Keratinocyte (primary cell): ENCODE results near the gene OR2J3. TPM values are rescaled to one million over a fixed set of nuclear protein-coding genes. Genes with fewer than 3 reads are reported as not detected.

Experiments used
- DNase-seq: peaks from one replicate; pipeline ENCODE4 v3.0.0-alpha.2; 2011; ENCODE audit warnings: low read depth, missing footprints, low spot score
- FAIRE-seq: peaks from 2 replicates; lab custom pipeline; 2011; peaks lifted over from hg19 to GRCh38; lab: Jason Lieb, UNC
- H2AFZ ChIP-seq: 2 replicates; pipeline ENCODE4 v1.6.0; 2012; ENCODE audit warnings: low read length, control low read depth, inconsistent platforms; ENCODE audit not compliant: control insufficient read depth
- H3K27ac ChIP-seq: 2 replicates; pipeline ENCODE4 v1.5.1; 2011; ENCODE audit warnings: low read length; ENCODE audit not compliant: control insufficient read depth, insufficient read depth
- H3K27me3 ChIP-seq: 3 replicates; pipeline ENCODE4 v1.6.0; 2011; ENCODE audit warnings: low read length; ENCODE audit not compliant: control insufficient read depth, insufficient read depth; ENCODE audit errors: extremely low read depth
- H3K36me3 ChIP-seq, 2 experiments: 2 replicates in 1 of 2; 3 replicates in 1 of 2; pipeline ENCODE4 v1.5.1; 2011; ENCODE audit warnings: low read length in 2 of 2, mild to moderate bottlenecking in 1 of 2; ENCODE audit not compliant: control insufficient read depth in 2 of 2, insufficient read depth in 2 of 2; ENCODE audit errors: extremely low read depth in 1 of 2
- H3K4me1 ChIP-seq: 3 replicates; pipeline ENCODE4 v1.5.1; 2011; ENCODE audit warnings: low read length; ENCODE audit not compliant: control insufficient read depth, insufficient read depth; ENCODE audit errors: extremely low read depth
- H3K4me2 ChIP-seq: 3 replicates; pipeline ENCODE4 v1.6.0; 2011; ENCODE audit warnings: low read depth, low read length; ENCODE audit not compliant: control insufficient read depth, insufficient read depth; ENCODE audit errors: extremely low read depth
- H3K4me3 ChIP-seq, 3 experiments: fragments of 200-600 bp in 1 of 3; sonication (generic) in 1 of 3; 2 replicates in 2 of 3; 3 replicates in 1 of 3; pipeline ENCODE4 v1.5.1; 2011 to 2016; ENCODE audit warnings: low read length in 3 of 3, mild to moderate bottlenecking in 3 of 3, control low read depth in 2 of 3, inconsistent platforms in 1 of 3, low read depth in 1 of 3, mixed read lengths in 1 of 3, mixed run types in 1 of 3, moderate library complexity in 1 of 3; ENCODE audit not compliant: control insufficient read depth in 2 of 3, insufficient read depth in 2 of 3; ENCODE audit errors: extremely low read depth in 1 of 3
- H3K79me2 ChIP-seq: 2 replicates; pipeline ENCODE4 v1.6.0; 2012; ENCODE audit warnings: low read length; ENCODE audit not compliant: control insufficient read depth, insufficient read depth
- H3K9ac ChIP-seq: 3 replicates; pipeline ENCODE4 v1.6.0; 2011; ENCODE audit warnings: low read length; ENCODE audit not compliant: control insufficient read depth, insufficient read depth; ENCODE audit errors: extremely low read depth
- H3K9me1 ChIP-seq: 3 replicates; pipeline ENCODE4 v1.6.0; 2011; ENCODE audit warnings: low read length; ENCODE audit not compliant: control insufficient read depth, insufficient read depth; ENCODE audit errors: extremely low read depth
- H3K9me3 ChIP-seq: 2 replicates; pipeline ENCODE4 v1.5.1; 2012; ENCODE audit warnings: low read depth, low read length; ENCODE audit not compliant: control insufficient read depth
- H4K20me1 ChIP-seq: 3 replicates; pipeline ENCODE4 v1.6.0; 2011; ENCODE audit warnings: low read length; ENCODE audit not compliant: control insufficient read depth, insufficient read depth; ENCODE audit errors: extremely low read depth
- CTCF ChIP-seq, 3 experiments: IDR thresholded peaks in 1 of 3; conservative IDR thresholded peaks in 1 of 3; optimal IDR thresholded peaks in 1 of 3; 2 replicates in 2 of 3; 3 replicates in 1 of 3; pipeline versions ENCODE3 to v1.5.1; 2011; ENCODE audit warnings: low read length in 3 of 3, mild to moderate bottlenecking in 3 of 3, moderate library complexity in 2 of 3, control low read depth in 1 of 3, inconsistent platforms in 1 of 3; ENCODE audit not compliant: insufficient read depth in 2 of 3; ENCODE audit errors: extremely low read depth in 1 of 3
- EZH2 ChIP-seq: IDR thresholded peaks from one replicate; pipeline ENCODE4 v1.6.1; 2012; ENCODE audit warnings: inconsistent platforms, mild to moderate bottlenecking, low read length, moderate library complexity
- dilution Hi-C: fragments of 300-500 bp; cut with MboI; formaldehyde crosslinking; loops from one replicate; pipeline ENCODE4 v1.7.0; 2020; ENCODE audit warnings: low sequenced_read_pairs; ENCODE audit not compliant: extremely low pct_ligation_motif_present
- polyA plus RNA-seq, 5 experiments: library from polyadenylated mRNA; depleted of rRNA in 3 of 5; stranded (reverse) in 3 of 5; stranded (forward) in 1 of 5; unstranded in 1 of 5; fragments of >200 nt; gene quantifications; 1 replicate in 1 of 5; 2 replicates in 3 of 5; 3 replicates in 1 of 5; pipeline versions ENCODE4 v1.2.1 to v1.2.3, GENCODE V29; 2011 to 2012; ENCODE audit warnings: missing spikeins in 2 of 5, low read depth in 1 of 5, low replicate concordance in 1 of 5

OR2J3 gene
- polyA plus RNA-seq, 1 donor (not counting 4 experiments of a cell fraction or from before 2014, with no cell fraction given) = not detected

- H3K27me3 ChIP-seq = no peaks in the 10 kb centered on the region
- H2AFZ ChIP-seq = no peak overlapping the region
- no peak overlapping the region for H3K4me3 ChIP-seq
- no peaks in the 10 kb centered on the region for H3K9me3 ChIP-seq
- no peaks in the 10 kb centered on the region for H3K36me3 ChIP-seq
- H3K4me2 ChIP-seq = no peak overlapping the region
- H3K79me2 ChIP-seq = no peaks in the 10 kb centered on the region
- H4K20me1 ChIP-seq = no peaks in the 10 kb centered on the region
- H3K9ac ChIP-seq = no peak overlapping the region
- FAIRE-seq (no peak), DNase-seq (no peak)
- no peaks in the 10 kb centered on the region for H3K4me1 ChIP-seq
- dilution Hi-C loops = no loop called here
- H3K27ac ChIP-seq = no peak overlapping the region
- H3K9me1 ChIP-seq = no peaks in the 10 kb centered on the region
- TF ChIP-seq EZH2 (no peak), CTCF (optimal IDR thresholded peaks at IDR 0.05 in 1 of 3, IDR thresholded peaks at IDR 0.05 in 1 of 3, conservative IDR thresholded peaks at IDR 0.05 in 1 of 3; ENCODE audit: extremely low read depth in 1 of 3, insufficient read depth in 2 of 3, low read length in 3 of 3) (no peak)
These were observed 14.9 kb upstream of the OR2J3 start for GRCh38 chr6:29092957-29093356.

GRCh38 chr6:29097803-29098202 is 10.1 kb upstream of the OR2J3 start:
- Histone ChIP-seq H3K9me3 (no peaks in the 10 kb centered on the region), H4K20me1 (no peaks in the 10 kb centered on the region), H2AFZ (no peak overlapping the region), H3K36me3 (no peaks in the 10 kb centered on the region), H3K79me2 (no peaks in the 10 kb centered on the region), H3K4me2 (no peak overlapping the region), H3K4me1 (no peaks in the 10 kb centered on the region), H3K4me3 (no peak overlapping the region), H3K9ac (no peak overlapping the region), H3K9me1 (no peaks in the 10 kb centered on the region), H3K27me3 (no peaks in the 10 kb centered on the region), H3K27ac (no peak overlapping the region)
- dilution Hi-C loops = no loop called here
- DNase-seq (no peak), FAIRE-seq (no peak)
- TF ChIP-seq EZH2 (no peak), CTCF (optimal IDR thresholded peaks at IDR 0.05 in 1 of 3, IDR thresholded peaks at IDR 0.05 in 1 of 3, conservative IDR thresholded peaks at IDR 0.05 in 1 of 3; ENCODE audit: extremely low read depth in 1 of 3, insufficient read depth in 2 of 3, low read length in 3 of 3) (no peak)
